NCI-H146 treated with DMSO at 0.1 percent for 48 hours (cell line): Measurements from ENCODE around the gene ACBD3.

ENCODE experiments used
- DNase-seq: peaks from one replicate; lab custom pipeline; 2025; ENCODE audit not compliant: unreplicated experiment; lab: John Stamatoyannopoulos, UW

Gene ACBD3

DNA sequence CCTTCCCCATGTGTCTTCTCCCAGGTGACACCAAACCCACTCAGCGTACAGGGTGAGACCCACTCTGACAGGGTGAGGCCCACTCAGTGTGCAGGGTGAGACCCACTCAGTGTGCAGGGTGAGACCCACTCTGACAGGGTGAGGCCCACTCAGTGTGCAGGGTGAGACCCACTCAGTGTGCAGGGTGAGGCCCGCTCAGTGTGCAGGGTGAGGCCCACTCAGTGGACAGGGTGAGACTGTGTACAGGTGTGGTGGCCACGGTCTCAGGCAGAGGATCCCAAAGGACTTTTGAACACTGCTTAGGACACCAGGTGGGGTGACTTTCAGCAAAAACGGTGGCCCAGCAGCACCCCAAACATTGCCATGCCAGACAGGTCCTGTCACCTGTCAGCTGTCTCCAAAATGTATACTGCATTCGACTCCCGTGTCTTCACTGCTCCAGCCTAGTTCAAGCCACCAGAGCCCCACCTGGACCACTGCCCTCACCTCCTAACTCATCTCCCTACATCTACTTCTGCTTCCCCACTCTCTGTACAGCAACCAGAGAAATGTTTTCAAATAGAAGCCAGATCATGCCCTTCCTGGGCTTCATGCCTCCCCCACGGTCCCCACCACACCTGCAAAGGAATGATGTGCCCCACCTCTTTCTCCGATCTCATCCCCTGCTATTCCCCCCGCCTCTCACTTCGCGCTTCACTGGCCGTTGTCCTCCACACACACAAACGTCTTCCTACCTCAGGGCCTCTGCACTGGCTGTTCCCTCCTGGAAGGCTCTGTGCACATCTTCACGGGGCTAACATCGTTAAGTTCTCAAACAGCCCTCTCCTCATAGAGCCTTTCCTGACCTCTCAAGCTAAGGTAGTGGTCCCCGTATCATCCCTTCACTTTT, 52.1 kb downstream of the ACBD3 start:
- DNase-seq, result no peak

DNA sequence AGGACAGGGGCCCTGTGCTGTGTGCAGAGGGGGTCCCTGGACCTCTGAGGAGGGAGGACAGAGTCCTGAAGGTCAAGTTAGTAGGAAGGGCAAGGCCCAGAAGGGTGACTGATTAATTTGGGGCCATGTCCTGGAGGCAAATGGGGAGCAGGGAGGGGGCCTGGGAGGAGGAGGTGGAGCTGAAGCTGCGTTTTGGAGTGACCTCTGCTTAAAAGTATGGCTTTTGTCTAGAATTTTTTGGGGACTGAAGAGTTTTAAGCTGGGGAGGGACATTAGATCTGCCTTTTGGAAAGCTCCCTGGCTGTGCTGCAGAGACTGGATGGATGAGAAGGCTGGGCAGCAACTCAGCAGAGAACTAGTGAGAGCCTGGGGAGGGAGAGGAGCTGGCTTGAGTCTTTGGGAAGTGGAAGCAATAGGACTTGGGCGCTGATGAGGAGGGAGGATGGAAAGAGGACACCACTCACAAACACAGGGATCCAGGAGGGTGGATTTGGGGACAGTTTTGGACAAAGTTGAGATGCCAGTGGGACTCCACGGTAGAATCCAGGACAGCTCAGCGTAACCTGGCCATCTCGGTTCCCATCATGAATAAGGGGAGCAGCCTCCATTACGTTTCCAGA, 52.9 kb downstream of the ACBD3 start:
- DNase-seq, result no peak

- DNase-seq, result no peak
Measured at GRCh38 chr1:226132728-226133503, 53.6 kb downstream of the ACBD3 start.

DNA sequence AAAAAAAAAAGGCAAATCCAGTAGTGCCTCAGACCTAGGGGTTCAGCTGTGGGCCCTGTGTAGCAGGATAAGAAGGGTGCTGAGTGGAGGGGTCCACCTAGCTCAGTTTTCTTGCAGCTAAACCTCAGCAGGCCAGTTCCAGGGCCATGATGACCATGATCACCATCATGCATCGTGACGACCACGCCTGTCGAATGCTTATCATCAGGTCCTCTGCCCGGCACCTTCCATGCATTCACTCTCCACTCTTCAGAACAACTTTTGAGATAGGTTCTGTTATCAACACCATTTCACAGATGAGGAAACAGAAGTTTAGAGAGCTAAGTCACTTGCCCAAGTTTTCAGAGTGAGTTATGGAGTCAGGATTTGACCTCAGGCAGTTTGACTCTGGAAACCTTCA, 54.9 kb downstream of the ACBD3 start:
- no peak for DNase-seq

DNA sequence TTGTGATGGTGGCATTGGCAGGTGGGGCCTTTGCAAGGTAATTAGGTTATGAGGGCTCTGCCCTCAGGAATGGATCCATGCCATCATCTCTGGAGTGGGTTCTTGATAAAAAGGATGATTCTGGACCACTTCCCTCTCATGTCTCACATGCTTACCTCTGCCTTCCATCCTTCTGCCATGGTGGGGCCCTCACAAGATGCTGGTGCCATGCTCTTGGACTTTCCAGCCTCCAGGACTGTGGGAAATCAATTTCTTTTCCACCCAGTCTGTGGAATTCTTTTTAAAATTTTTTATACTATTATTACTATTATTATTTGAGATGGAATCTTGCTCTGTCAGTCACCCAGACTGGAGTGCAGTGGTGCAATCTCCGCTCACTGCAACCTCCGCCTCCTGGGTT, 57.3 kb downstream of the ACBD3 start:
- DNase-seq, result no peak

GRCh38 chr1:226128487-226129075, 58.0 kb downstream of the ACBD3 start:
- DNase-seq, result no peak

- DNase-seq, result no peak
Measured at GRCh38 chr1:226126824-226127569, 59.5 kb downstream of the ACBD3 start.

DNA sequence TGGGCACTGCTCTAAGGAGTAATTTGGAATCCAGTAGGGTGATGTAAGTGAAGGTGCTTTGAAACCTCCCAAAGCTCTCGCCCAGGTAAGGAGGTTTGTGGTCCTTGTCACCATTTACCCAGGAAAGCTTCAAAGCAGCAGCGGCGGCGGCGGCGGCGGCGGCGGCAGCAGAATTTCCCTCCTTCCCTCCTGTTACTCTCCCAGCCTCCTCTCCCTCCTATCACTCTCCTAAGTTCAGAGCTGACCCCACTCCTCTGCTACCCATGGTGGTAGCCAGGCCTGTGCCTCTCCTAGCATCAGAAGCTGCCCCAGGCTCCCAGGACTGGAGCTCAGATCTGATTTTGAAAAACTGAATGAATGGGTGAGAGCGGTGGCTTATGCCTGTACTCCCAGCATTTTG, 60.7 kb downstream of the ACBD3 start:
- no peak for DNase-seq

GRCh38 chr1:226125097-226125630, 61.4 kb downstream of the ACBD3 start:
- peak; percentile 73 for DNase-seq

DNA sequence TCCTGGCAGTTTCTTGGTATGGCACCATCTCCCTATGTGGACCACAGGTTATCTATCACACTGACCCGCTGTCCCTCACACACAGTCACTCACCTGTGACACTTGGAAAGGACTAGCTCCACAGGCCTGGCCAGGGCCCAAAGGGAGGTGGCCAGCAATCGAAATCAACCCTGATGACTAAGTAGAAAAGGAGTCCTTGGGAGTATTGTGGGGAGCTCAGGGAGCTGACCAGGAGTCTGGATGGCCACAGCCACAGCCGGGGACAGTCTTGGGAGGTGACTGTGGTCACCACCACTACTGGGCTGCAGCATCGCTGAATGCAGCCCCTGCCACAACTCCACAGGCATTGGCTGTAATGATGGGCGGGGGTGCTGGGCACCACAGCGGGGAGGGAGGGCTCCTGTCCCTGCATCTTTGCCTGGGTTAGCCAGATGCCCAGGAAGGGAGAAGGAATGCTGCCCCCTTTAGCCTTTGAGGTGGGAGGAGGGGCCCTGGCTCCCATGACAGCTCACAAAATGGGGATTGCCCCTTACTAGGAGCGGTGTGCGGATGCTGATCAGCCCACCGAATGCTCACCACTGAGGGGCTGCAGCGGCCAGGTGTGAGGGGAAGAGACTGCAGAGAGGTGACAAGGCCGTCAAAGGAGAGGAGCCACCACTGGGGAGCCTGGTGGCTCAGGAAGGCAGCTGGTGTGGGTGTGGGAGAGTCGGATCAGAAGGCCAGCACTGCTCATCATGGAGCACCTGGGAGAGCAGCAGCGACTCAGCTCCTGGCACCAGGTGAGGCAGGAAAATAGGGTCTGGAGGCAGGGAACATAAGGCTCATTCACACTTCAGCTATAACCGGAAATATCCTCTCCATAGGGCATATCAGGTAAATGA, 62.7 kb downstream of the ACBD3 start:
- no peak for DNase-seq

GRCh38 chr1:226123212-226123560, 63.4 kb downstream of the ACBD3 start:
- DNase-seq, result no peak

DNA sequence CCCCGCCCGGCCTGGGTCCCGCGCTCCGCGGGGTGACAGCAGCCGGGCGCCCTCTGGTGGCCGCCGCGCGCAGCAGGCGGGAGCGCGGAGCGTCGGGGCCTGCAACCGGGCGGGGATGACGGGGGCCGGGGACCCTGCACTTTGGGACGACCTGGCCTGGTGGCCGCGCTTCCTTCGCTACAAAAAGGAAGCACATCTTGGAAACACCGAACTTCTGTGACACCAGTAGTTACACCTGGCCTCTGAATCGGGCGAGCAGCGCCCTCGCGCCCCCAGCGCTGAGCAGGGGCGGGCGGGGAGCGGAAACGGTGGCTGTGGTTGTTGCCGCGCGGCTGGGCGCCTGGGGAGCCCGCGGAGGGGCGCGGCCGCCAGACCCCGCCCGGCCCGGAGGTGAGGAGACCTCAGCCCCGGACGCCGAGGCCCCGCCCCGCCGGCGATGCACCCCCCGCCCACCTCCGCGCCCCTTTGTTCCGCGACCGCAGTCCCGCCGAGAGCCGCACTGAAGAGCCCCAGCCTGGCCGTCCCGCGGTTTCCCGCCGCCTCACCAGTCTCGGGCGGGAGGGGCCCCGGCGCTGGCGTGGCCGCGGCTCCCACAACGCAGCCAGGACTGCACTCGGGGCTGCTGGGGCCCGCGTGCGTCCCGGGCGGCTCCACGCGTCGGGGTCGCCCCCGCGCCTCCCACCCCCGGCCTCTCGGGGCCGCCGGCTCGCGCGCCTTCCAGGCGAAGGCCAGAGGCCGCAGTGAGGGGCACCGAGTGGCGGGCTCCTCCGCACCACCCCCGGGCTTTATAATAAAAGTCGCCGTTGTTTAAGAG, 64.7 kb downstream of the ACBD3 start:
- DNase-seq, result peak; percentile 73

GRCh38 chr1:226121049-226121586, 65.4 kb downstream of the ACBD3 start:
- DNase-seq, result no peak

DNA sequence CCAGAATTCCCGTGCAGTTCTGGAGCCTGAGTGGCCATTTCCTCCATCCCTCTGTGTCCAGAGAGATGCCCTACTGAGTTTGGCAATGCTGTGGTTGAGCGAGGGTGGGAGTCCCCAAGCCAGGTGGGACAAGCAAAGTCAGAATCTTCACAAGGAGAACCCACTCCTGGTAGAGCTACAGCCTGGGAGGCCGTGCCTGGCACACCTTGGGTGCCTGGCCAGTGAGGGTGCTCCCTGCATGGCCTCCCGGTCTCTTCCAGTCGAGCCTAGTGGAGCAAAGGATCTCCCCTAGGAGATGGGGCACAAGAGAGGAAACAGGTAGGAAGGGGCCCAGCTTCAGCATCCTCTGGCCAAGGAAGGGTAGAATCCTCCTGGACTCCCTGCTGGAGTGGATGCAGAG, 66.1 kb downstream of the ACBD3 start:
- DNase-seq, result no peak

DNA sequence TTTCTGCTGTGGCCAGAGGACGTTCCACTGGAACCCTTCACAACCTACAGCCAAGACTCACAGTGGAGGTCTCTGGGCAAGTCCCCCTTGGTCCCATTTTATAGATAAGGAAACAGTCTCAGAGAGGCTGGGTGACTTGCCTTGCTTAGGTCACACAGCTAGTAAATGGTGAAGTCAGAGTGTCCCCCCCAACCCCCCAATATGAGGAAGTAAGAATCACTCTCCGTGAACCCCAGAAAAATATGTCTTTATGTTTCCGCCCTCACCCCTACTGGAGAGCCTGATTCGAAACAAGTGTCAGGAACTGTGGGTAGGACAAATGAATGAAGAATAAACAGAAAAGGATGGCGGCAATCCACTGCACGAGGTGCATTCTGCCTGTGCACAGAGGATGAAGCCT, 67.4 kb downstream of the ACBD3 start:
- DNase-seq, result no peak

GRCh38 chr1:226118357-226118756, 68.2 kb downstream of the ACBD3 start:
- no peak for DNase-seq

DNA sequence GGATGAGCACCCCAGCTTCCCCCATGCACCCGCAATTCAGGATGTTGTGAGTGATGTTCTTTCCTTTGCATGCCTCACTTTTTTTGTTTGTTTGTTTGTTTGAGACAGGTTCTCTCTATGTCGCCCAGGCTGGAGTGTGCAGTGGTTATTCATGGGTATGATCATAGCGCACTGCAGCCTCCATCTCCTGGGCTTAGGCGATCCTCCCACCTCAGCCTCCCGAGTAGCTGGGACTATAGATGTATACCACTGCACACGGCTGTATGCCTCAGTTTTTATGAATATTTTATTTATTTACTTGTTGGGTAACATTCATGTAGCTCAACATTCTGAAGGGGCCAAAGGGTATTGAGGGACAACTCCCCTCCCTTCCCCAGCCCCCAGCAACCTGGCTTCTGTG, 69.2 kb downstream of the ACBD3 start:
- no peak for DNase-seq

GRCh38 chr1:226116673-226117072, 69.9 kb downstream of the ACBD3 start:
- DNase-seq, result no peak
